COLO668 (cell line): Measurements from ENCODE around the gene ALDH9A1.
A peak's percentile ranks its signal among the peaks of the same experiment; 100 is the strongest.
"Not testable (repeated sequence)": the region's sequence is repeated elsewhere in the genome, so short reads cannot be mapped to it uniquely, and the experiment has no call there.

Experiments used
- DNase-seq: peaks from one replicate; lab custom pipeline; 2025; ENCODE audit not compliant: unreplicated experiment; lab: John Stamatoyannopoulos, UW

Gene ALDH9A1

GRCh38 chr1:165647970-165648369 is 50.4 kb downstream of the ALDH9A1 start:
- DNase-seq: no peak

- no peak for DNase-seq
These were observed 50.8 kb downstream of the ALDH9A1 start for GRCh38 chr1:165647517-165647916.

GRCh38 chr1:165645654-165646366 is 52.6 kb downstream of the ALDH9A1 start:
- DNase-seq: no peak

- DNase-seq: no peak
These were observed 54.2 kb downstream of the ALDH9A1 start for GRCh38 chr1:165644064-165644735.

- DNase-seq: no peak
These were observed 57.0 kb downstream of the ALDH9A1 start for GRCh38 chr1:165641231-165641987.

- no peak for DNase-seq
These were observed 58.3 kb downstream of the ALDH9A1 start for GRCh38 chr1:165639821-165640623.

- DNase-seq: not testable (repeated sequence)
These were observed 60.2 kb downstream of the ALDH9A1 start for GRCh38 chr1:165638211-165638610.

- no peak for DNase-seq
These were observed 60.9 kb downstream of the ALDH9A1 start for GRCh38 chr1:165637427-165637826.

GRCh38 chr1:165635823-165636222 is 62.5 kb downstream of the ALDH9A1 start:
- no peak for DNase-seq

GRCh38 chr1:165635329-165635728 is 63.0 kb downstream of the ALDH9A1 start:
- DNase-seq: no peak

GRCh38 chr1:165634154-165634921 is 64.0 kb downstream of the ALDH9A1 start:
- no peak for DNase-seq

GRCh38 chr1:165633614-165634013 is 64.7 kb downstream of the ALDH9A1 start:
- no peak for DNase-seq

- DNase-seq: no peak
These were observed 65.9 kb downstream of the ALDH9A1 start for GRCh38 chr1:165632491-165632890.

- DNase-seq: peak; percentile 45
These were observed 66.3 kb downstream of the ALDH9A1 start for GRCh38 chr1:165632152-165632469.

- peak; percentile 58 for DNase-seq
These were observed 66.8 kb downstream of the ALDH9A1 start for GRCh38 chr1:165631342-165632151.

GRCh38 chr1:165630629-165631341 is 67.6 kb downstream of the ALDH9A1 start, which contains the start of gene MGST3:
TSS of gene MGST3 (plus strand) at chr1:165631234. CDS start at chr1:165649848, 18,614 bp downstream.
- peak; percentile 98 for DNase-seq

- DNase-seq: peak; percentile 77
These were observed 68.3 kb downstream of the ALDH9A1 start for GRCh38 chr1:165629848-165630628.

- DNase-seq: no peak
These were observed 69.2 kb downstream of the ALDH9A1 start for GRCh38 chr1:165629151-165629550.
